ENCODE measurements around the gene STPG4.

DNA sequence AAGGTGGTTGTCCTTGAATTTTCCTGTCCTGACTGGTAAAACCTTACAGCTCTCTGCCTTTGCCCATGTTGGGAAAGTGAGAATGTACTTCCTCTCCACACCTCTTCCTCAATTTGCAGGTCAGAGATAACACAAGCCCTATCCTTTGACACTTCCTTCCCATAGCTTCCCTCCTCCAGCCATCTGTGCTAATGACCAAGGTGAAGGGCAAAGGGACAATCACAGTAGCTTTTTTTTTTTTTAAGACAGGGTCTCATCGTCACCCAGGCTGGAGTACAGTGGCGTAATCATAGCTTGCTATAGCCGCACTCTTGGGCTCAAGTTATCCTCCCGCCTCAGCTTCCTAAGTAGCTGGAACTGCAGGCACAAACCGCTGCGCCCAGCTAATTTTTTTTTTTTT, 24.3 kb upstream of the STPG4 start:
- TF ChIP-seq EZH2 (IDR thresholded peaks at IDR 0.05; ENCODE audit: insufficient read depth, poor library complexity, severe bottlenecking) (no peak), EZH2phosphoT487 (IDR thresholded peaks at IDR 0.05; ENCODE audit: insufficient read depth, low read depth) (no peak)

Data from GM23248 (cell line).